ENCODE measurements around the gene MYRIP. TPM values are rescaled to one million over a fixed set of nuclear protein-coding genes. Genes with fewer than 3 reads are reported as not detected.
"Not testable (repeated sequence)": the region's sequence is repeated elsewhere in the genome, so short reads cannot be mapped to it uniquely, and the experiment has no call there.

The MYRIP gene
- total and polyA plus RNA-seq, 11 donors, result 0.42 to 2.2 (median 0.90) TPM

GRCh38 chr3:39784922-39785321, 24.5 kb upstream of the MYRIP start:
- intact Hi-C loops (cut with DNase I), result no loop called here

GRCh38 chr3:39788128-39788883, 21.1 kb upstream of the MYRIP start:
- H3K9me3 ChIP-seq, result no peaks in the 10 kb centered on the region
- no peaks in the 10 kb centered on the region for H3K4me1 ChIP-seq
- H3K27me3 ChIP-seq, result no peaks in the 10 kb centered on the region
- TF ChIP-seq POLR2A (IDR thresholded peaks at IDR 0.05) (no peak), CTCF (IDR thresholded peaks at IDR 0.05) (no peak)
- intact Hi-C loops (cut with DNase I), result no loop called here
- no peaks in the 10 kb centered on the region for H3K36me3 ChIP-seq
- DNase-seq (no peak), ATAC-seq (no peak)
- H3K4me3 ChIP-seq, result no peak overlapping the region
- WGBS, 4 donors, result 80 to 88% (median 85%) methylated on average over 3 of the region's 3 CpGs
- H3K27ac ChIP-seq, result no peak overlapping the region

More at GRCh38 chr3:39784922-39785321, 24.5 kb upstream of the MYRIP start:
- Histone ChIP-seq H3K36me3 (no peaks in the 10 kb centered on the region), H3K9me3 (no peaks in the 10 kb centered on the region), H3K4me3 (no peak overlapping the region), H3K27me3 (no peaks in the 10 kb centered on the region), H3K4me1 (no peaks in the 10 kb centered on the region), H3K27ac (no peak overlapping the region)
- DNase-seq (no peak), ATAC-seq (no peak)
- TF ChIP-seq CTCF (IDR thresholded peaks at IDR 0.05) (no peak), POLR2A (IDR thresholded peaks at IDR 0.05) (no peak)
- 87 to 93% (median 91%) methylated on average over 1 of the region's 1 CpG for WGBS, 4 donors

- 92 to 96% (median 95%) methylated on average over 3 of the region's 3 CpGs for WGBS, 4 donors
- Histone ChIP-seq H3K36me3 (no peaks in the 10 kb centered on the region), H3K9me3 (no peaks in the 10 kb centered on the region), H3K4me3 (no peak overlapping the region), H3K4me1 (no peaks in the 10 kb centered on the region), H3K27me3 (no peaks in the 10 kb centered on the region), H3K27ac (no peak overlapping the region)
- no peak for ATAC-seq
- TF ChIP-seq POLR2A (IDR thresholded peaks at IDR 0.05), result no peak
- DNase-seq, result no peak
- intact Hi-C loops (cut with DNase I), result no loop called here
Observed at GRCh38 chr3:39791603-39792002, 17.8 kb upstream of the MYRIP start.

- DNase-seq (no peak), ATAC-seq (no peak)
- 78 to 89% (median 84%) methylated on average over 6 of the region's 6 CpGs for WGBS, 4 donors
- Histone ChIP-seq H3K4me1 (no peaks in the 10 kb centered on the region), H3K4me3 (no peak overlapping the region), H3K36me3 (no peaks in the 10 kb centered on the region), H3K27ac (no peak overlapping the region), H3K27me3 (no peaks in the 10 kb centered on the region), H3K9me3 (no peaks in the 10 kb centered on the region)
- intact Hi-C loops (cut with DNase I), result no loop called here
- TF ChIP-seq CTCF (IDR thresholded peaks at IDR 0.05), result no peak
- TF ChIP-seq POLR2A (IDR thresholded peaks at IDR 0.05), result no peak
Observed at GRCh38 chr3:39794880-39795279, 14.5 kb upstream of the MYRIP start.

- no peak overlapping the region for H3K4me3 ChIP-seq
- intact Hi-C loops (cut with DNase I), result no loop called here
- H3K9me3 ChIP-seq, result peaks cover 0 to 7% (median 0%) of the 10 kb centered on the region in 12 donors
- no peaks in the 10 kb centered on the region for H3K4me1 ChIP-seq
- peaks cover 0 to 2% (median 0%) of the 10 kb centered on the region in 9 donors for H3K27me3 ChIP-seq
- no peaks in the 10 kb centered on the region for H3K36me3 ChIP-seq
- ATAC-seq (no peak), DNase-seq (no peak)
- H3K27ac ChIP-seq, result no peak overlapping the region
- TF ChIP-seq CTCF (IDR thresholded peaks at IDR 0.05) (no peak), POLR2A (IDR thresholded peaks at IDR 0.05) (no peak)
Observed at GRCh38 chr3:39801216-39801615, 8.2 kb upstream of the MYRIP start.

- H3K9me3 ChIP-seq; H3K27ac ChIP-seq; H3K4me1 ChIP-seq; H3K27me3 ChIP-seq; intact Hi-C loops (cut with DNase I); H3K4me3 ChIP-seq; H3K36me3 ChIP-seq; DNase-seq; ATAC-seq: not testable (repeated sequence)
- 76 to 86% (median 82%) methylated on average over 3 of the region's 3 CpGs for WGBS, 4 donors
Observed at GRCh38 chr3:39802486-39802885, 6.9 kb upstream of the MYRIP start.
